Stimulated activated CD4-positive, alpha-beta T cell treated with anti-CD3 and anti-CD28 coated beads, Interleukin-4, amount 100 ng/mL, for 48 hours (primary cell): ENCODE measurements around the gene PCDH11X.
"Not testable (repeated sequence)": the region's sequence is repeated elsewhere in the genome, so short reads cannot be mapped to it uniquely, and the experiment has no call there.

Experiments used
- DNase-seq, 2 donors: peaks; one replicate each; pipeline ENCODE4 v3.0.0-alpha.2; 2020; ENCODE audit warnings: low read depth in 2 of 2

The PCDH11X gene, protein sequence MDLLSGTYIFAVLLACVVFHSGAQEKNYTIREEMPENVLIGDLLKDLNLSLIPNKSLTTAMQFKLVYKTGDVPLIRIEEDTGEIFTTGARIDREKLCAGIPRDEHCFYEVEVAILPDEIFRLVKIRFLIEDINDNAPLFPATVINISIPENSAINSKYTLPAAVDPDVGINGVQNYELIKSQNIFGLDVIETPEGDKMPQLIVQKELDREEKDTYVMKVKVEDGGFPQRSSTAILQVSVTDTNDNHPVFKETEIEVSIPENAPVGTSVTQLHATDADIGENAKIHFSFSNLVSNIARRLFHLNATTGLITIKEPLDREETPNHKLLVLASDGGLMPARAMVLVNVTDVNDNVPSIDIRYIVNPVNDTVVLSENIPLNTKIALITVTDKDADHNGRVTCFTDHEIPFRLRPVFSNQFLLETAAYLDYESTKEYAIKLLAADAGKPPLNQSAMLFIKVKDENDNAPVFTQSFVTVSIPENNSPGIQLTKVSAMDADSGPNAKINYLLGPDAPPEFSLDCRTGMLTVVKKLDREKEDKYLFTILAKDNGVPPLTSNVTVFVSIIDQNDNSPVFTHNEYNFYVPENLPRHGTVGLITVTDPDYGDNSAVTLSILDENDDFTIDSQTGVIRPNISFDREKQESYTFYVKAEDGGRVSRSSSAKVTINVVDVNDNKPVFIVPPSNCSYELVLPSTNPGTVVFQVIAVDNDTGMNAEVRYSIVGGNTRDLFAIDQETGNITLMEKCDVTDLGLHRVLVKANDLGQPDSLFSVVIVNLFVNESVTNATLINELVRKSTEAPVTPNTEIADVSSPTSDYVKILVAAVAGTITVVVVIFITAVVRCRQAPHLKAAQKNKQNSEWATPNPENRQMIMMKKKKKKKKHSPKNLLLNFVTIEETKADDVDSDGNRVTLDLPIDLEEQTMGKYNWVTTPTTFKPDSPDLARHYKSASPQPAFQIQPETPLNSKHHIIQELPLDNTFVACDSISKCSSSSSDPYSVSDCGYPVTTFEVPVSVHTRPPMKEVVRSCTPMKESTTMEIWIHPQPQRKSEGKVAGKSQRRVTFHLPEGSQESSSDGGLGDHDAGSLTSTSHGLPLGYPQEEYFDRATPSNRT (N-terminal part only)

DNA sequence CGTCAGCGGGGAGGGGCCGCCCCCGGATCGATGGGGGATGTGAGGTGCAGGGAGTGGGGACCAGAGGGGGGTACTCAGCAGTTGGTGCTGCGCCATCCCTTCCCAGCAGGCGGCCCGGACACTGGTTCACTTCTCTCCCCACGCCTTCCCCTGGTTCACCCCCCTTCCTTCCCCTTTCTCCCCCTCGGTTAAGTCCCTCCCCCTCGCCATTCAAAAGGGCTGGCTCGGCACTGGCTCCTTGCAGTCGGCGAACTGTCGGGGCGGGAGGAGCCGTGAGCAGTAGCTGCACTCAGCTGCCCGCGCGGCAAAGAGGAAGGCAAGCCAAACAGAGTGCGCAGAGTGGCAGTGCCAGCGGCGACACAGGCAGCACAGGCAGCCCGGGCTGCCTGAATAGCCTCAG lies at the start of gene PCDH11X:
TSS of gene PCDH11X (plus strand) at position 241 of the 400 bp plus-strand sequence. CDS start 56,130 bp downstream, outside the sequence.
- not testable (repeated sequence) for DNase-seq

GRCh38 chrX:91747446-91747845 lies 31.7 kb upstream of the PCDH11X start:
- DNase-seq: not testable (repeated sequence)

DNA sequence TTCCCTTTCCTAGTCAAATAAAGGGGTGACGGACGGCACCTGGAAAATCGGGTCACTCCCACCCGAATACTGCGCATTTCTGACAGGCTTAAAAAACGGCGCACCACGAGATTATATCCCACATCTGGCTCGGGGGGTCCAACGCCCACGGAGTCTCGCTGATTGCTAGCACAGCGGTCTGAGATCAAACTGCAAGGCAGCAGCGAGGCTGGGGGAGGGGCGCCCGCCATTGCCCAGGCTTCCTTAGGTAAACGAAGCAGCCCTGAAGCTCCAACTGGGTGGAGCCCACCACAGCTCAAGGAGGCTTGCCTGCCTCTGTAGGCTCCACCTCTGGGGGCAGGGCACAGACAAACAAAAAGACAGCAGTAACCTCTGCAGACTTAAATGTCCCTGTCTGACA lies 26.2 kb upstream of the PCDH11X start:
- DNase-seq: not testable (repeated sequence)

DNA sequence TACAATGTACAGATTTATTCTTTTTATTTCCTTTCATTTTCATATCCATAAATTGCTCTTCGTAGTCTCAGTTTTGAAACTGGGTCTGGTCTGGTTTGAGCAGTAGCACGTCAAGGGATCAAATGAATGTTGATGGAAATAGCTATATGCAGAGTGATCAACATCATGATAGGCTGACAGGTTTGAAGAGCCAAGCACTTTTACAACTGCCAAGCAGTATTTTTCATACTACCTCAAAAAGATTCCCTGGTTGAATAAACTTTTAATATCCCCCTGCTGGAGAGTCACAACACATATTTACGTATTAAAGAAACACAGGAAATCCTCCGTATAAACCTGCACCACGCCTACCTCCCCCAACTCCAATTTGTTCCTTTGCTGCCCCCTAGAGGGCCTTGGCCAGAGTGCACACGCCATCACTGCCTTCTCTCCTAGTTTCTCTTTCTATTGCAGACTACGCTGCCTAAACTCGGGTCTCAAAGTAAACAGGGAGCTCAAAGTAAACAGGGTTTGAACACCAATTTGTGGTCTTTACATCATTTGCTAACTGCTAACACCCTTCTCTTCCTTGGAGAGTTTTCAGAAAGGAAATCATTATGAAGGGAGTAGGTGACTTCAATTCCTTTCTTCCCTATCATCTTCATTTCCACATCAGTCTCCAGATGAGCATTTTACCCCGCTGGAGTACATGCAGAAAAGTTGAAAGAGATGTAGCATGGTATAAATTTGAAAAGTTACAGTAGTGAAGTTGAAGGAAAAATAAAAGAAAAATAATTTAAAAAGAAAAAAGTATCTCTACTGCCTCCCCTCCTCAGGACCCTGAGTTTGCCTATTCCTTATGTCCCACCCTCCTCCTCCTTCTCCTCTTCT lies 8.3 kb upstream of the PCDH11X start:
- not testable (repeated sequence) for DNase-seq

DNA sequence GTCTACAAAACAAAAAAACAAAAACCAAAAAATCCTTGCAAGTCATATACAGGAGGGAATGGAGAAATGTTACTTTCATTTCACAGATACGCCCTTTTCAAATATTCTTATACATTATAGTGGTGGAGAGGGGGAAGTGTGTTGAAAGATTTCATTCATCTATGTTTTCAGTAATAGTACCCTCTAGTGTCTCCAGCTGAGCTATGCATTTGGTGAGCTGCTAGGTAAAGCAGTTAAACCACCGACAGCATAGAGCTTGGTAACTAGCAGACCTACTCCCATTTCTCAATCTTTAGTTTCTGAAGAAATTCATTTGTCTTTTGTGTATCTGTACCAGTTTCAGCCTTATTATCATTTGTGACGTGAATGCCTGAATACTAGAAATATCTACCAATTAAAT lies 5.2 kb upstream of the PCDH11X start:
- not testable (repeated sequence) for DNase-seq

DNA sequence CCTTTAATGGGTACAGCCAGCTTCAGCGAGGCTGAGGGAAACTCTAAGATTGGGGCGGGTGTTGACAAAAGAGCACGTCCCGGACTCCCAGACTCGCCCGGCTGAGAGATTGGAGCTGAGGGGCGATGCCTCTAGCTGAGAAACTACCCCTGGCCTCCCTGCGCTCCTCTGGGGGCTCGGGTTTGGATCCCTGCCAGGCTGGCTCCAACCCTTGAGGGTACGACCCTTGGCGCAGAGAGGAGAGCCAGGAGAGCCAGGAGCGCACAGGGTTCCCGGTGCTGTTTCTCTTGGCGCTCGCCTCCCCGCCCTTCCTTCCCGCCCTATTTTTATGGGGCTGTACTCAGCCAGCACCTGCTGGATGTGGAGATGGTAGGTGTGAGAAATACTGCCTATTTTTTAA lies 833 bp downstream of the PCDH11X start:
- DNase-seq: not testable (repeated sequence)

- not testable (repeated sequence) for DNase-seq
Observed at GRCh38 chrX:91780698-91781097, 1.5 kb downstream of the PCDH11X start.

GRCh38 chrX:91781553-91782298 lies 2.6 kb downstream of the PCDH11X start:
- not testable (repeated sequence) for DNase-seq

GRCh38 chrX:91782825-91783224 lies 3.6 kb downstream of the PCDH11X start:
- not testable (repeated sequence) for DNase-seq

GRCh38 chrX:91817537-91817936 lies 38.4 kb downstream of the PCDH11X start:
- not testable (repeated sequence) for DNase-seq

GRCh38 chrX:91825321-91825720 lies 46.1 kb downstream of the PCDH11X start:
- not testable (repeated sequence) for DNase-seq
